A673 (cell line): ENCODE results near the gene SLPI.

Experiments used
- EZH2 ChIP-seq: fragments of 200-600 bp; sonication (generic); IDR thresholded peaks from 2 replicates; pipeline ENCODE4 v1.6.1; 2017; ENCODE audit warnings: borderline replicate concordance, low read depth, mild to moderate bottlenecking, mixed read lengths, antibody characterized with exemption, low read length; ENCODE audit not compliant: poor library complexity, severe bottlenecking
- TF ChIP-seq, protein P1 (sequence below): fragments of 300-800, 200-600 bp; sonication (generic); conservative IDR thresholded peaks from 2 replicates; pipeline ENCODE4 v1.5.1; 2017; ENCODE audit warnings: low read depth, mild to moderate bottlenecking, antibody characterized with exemption, low read length, moderate library complexity, mixed read lengths

DNA sequence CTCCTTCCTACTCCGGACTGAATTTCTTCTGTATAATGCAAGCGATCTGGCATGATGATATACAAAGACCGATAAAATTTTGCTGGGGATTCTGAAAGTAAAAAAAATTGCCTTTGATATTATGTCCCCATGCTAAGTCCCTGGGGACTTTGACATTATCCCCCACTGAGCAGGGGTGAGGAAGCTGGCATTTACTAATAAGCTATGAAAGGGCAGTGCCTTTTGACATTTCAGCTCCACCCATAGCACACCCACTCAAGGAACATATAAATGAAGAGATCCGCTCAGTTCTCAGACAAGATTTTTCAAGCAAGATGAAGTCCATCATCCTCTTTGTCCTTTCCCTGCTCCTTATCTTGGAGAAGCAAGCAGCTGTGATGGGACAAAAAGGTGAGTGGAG, 33.3 kb downstream of the SLPI start, which contains the start of gene SEMG2:
- no peak for TF ChIP-seq EZH2
- TF ChIP-seq, protein P1, sequence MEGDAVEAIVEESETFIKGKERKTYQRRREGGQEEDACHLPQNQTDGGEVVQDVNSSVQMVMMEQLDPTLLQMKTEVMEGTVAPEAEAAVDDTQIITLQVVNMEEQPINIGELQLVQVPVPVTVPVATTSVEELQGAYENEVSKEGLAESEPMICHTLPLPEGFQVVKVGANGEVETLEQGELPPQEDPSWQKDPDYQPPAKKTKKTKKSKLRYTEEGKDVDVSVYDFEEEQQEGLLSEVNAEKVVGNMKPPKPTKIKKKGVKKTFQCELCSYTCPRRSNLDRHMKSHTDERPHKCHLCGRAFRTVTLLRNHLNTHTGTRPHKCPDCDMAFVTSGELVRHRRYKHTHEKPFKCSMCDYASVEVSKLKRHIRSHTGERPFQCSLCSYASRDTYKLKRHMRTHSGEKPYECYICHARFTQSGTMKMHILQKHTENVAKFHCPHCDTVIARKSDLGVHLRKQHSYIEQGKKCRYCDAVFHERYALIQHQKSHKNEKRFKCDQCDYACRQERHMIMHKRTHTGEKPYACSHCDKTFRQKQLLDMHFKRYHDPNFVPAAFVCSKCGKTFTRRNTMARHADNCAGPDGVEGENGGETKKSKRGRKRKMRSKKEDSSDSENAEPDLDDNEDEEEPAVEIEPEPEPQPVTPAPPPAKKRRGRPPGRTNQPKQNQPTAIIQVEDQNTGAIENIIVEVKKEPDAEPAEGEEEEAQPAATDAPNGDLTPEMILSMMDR, result no peak
